GM12875 (cell line): ENCODE results near the gene NDUFA13.

Experiments
- H3K4me3 ChIP-seq: one replicate; pipeline ENCODE4 v1.5.1; 2011; ENCODE audit warnings: low read depth, low read length, control low read depth
- TF ChIP-seq, protein P1 (sequence below): IDR thresholded peaks from 2 replicates; pipeline ENCODE4 v1.5.1; 2011; ENCODE audit warnings: low read depth, mild to moderate bottlenecking, control low read depth, inconsistent platforms, low read length, moderate library complexity, borderline replicate concordance; ENCODE audit not compliant: insufficient read depth

The NDUFA13 gene

DNA sequence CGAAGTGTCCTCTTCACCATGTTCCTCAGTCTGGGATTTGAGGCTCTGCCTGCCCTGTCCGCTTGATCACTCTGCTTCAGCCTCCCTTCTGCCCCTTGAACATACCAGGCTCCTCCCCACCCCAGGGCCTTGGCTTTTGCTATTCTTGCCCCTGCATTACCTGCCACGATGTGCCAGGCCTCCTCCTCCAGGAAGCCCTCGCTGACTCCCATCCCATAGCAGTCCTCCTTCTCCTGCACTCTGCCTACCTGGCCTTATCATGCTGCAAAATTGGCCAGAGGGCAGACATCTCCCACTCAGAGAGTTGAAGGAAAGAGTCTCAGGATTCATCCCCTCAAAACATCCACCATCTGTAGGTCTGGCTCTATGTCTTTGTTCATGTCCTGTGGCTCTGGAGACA lies 14.9 kb downstream of the NDUFA13 start:
- TF ChIP-seq, protein P1, sequence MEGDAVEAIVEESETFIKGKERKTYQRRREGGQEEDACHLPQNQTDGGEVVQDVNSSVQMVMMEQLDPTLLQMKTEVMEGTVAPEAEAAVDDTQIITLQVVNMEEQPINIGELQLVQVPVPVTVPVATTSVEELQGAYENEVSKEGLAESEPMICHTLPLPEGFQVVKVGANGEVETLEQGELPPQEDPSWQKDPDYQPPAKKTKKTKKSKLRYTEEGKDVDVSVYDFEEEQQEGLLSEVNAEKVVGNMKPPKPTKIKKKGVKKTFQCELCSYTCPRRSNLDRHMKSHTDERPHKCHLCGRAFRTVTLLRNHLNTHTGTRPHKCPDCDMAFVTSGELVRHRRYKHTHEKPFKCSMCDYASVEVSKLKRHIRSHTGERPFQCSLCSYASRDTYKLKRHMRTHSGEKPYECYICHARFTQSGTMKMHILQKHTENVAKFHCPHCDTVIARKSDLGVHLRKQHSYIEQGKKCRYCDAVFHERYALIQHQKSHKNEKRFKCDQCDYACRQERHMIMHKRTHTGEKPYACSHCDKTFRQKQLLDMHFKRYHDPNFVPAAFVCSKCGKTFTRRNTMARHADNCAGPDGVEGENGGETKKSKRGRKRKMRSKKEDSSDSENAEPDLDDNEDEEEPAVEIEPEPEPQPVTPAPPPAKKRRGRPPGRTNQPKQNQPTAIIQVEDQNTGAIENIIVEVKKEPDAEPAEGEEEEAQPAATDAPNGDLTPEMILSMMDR = no peak
- H3K4me3 ChIP-seq = no peak overlapping the region

- TF ChIP-seq, protein P1 = peak; percentile 98
- H3K4me3 ChIP-seq = no peak overlapping the region
Observed at GRCh38 chr19:19531951-19532805, 16.2 kb downstream of the NDUFA13 start.

GRCh38 chr19:19532806-19533701 lies 17.0 kb downstream of the NDUFA13 start:
- TF ChIP-seq, protein P1 = no peak
- H3K4me3 ChIP-seq = no peak overlapping the region

- TF ChIP-seq, protein P1 = no peak
- H3K4me3 ChIP-seq = no peak overlapping the region
Observed at GRCh38 chr19:19533841-19534240, 17.8 kb downstream of the NDUFA13 start.

GRCh38 chr19:19534556-19535265 lies 18.7 kb downstream of the NDUFA13 start:
- TF ChIP-seq, protein P1 = no peak
- H3K4me3 ChIP-seq = no peak overlapping the region

DNA sequence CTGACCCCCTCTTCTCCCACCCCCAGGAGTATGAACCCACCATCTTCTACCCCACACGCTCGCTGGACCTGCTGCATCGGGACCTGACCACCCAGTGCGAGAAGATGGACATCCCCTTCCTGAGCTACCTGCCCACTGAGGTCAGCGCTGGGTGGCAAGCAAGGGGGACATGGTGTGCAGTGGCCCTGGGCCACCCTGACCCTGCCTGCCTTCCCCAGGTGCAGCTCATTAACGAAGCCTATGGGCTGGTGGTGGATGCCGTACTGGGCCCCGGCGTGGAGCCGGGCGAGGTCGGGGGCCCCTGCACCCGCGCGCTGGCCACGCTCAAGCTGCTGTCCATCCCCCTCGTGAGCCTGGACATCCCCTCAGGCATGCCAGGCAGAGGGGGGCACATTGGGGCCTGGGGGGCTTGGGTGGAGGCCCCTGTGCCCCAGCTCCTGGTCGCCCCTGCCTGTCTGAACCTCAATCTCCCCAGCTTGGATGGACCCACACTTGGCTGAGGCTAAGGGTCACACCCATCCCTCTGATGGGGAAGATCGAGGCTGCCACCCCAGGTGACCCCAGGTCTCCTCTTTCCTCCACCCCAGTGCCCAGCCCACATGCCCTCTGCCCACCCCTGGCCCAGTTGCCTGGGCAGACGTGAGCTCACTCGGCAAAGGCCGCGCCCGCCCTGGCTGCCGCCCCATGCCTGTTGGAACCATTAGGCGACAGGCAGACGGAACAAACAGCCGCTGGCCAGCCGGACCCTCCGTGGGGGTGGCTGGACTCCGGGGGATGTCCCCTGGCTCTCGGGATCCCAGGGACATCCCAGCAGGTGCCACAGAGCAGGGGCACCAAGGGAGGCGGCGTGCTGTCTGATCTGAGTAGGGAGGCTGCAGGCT lies 19.5 kb downstream of the NDUFA13 start:
- no peak overlapping the region for H3K4me3 ChIP-seq
- TF ChIP-seq, protein P1 = no peak
